ENCODE measurements around the gene PIP5K1B.

The PIP5K1B gene

GRCh38 chr9:69001921-69002320 lies 296.9 kb downstream of the PIP5K1B start:
- DNase-seq, result no peak

DNA sequence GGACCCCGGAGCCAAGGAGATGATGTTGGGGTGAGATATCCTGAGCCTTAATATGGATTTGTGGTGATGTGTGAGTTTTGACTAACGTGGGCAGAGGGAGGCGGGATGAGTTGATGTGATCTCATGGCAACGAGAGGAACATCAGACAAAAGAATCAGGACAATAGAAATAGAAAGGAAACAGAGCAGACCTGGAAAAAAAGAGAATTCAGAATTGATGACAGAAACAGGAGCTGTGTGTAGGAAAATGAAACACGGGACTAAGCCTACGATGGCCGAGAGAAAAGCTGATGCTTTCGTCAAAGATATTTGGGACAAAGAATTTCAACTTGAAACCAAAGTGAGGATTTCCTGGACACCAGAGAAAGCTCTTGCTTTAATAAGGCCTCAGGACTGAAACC lies 298.0 kb downstream of the PIP5K1B start:
- no peak for DNase-seq

DNA sequence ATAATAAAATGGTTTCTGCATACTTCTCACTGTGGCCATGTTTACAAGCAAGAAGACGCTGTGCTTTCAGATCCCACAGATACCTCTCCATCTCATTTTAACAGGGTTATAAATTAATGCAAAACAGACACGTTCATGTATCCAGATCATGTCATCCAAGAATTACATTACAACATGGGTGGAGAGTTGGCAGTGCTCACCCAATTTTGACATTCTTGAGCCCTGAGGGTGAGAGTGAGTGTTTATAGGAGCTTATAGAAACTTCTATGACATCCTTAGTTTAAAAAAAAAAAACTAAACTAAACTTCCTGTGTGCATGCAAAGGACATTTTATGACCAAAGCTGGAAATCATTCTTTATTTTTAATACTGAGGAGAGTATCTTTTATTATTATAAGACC lies 299.8 kb downstream of the PIP5K1B start:
- no peak for DNase-seq

DNA sequence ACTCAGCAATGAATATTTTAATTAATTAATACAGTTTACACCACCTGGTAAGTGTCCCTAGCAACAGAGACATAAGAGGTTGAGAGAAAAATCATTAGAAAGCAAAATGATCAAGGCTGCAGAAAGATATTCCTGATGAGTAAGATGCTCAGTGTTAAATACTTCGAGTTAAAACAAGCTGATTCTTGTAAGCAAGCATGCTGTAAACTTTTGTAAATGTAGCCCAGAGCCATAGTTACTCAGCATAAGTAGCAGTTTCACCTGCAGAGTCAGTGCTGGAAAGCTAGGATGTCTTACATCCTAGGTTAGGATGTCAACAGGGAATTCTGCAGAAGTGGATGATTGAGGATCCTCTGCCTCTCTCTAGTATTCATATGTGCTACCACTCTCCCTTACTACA lies 304.7 kb downstream of the PIP5K1B start:
- no peak for DNase-seq

DNA sequence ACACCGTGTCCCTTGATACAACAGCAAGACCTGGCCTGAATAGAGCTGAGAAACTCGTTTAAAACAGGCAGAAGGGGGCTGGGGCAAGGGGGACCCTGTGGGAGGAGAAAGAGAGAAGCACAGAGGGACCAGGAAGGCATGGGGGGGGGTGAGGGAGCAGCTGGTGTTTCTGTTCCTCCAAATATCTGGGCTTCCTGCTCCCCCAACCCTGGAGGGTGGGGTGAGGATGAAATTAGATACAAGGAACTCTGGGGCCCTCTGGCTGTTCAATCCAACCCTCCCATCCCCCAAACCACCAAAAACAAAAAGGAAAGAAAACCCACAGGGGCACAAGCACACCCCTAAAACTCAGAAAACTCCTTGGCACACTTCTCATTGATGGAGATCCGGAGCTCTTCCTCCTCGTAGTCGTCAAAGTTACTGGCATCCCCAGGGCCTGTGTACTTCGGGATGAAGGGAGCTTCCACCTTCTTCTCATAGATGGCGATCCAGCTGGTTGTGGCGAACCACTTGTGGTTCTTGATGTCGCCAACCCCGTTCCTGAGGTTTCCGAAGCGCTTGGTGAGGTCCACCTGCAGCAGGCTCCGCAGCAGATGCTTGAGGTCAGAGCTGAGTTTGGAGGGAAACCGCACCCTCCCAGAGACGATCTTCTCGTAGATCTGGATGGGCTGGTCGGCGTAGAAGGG lies 307.8 kb downstream of the PIP5K1B start:
- no peak for DNase-seq

DNA sequence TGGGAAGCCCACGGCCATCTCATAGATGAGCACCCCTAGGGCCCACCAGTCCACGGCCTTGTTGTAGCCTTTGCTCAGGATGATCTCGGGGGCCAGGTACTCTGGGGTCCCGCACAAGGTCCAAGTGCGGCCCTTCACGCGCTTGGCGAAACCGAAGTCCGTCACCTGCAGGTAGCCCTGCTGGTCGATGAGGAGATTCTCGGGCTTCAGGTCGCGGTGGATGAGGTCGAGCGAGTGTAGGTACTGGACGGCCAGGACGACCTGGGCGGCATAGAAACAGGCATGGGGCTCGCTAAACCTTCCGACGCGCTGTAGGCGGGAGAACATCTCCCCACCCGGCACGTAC lies 308.3 kb downstream of the PIP5K1B start:
- DNase-seq, result no peak

DNA sequence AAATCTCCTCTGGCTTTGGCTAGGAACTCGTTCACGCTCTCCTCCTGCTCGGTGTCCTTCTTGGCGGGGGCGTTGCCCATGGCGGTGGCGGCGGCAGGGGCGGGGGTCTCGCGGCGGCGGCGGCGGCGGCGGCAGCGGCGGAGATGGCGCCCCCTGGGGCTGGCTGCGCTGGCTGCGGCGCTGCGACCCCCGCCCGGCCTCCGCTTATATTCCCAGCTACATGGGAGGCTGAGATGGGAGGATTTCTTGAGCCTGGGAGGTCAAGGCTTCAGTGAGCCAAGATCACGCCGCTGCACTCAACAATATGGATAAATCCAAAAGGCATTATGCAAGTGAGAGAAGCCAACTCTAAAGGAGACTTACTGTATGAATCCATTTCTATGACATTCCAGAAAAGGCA lies 309.0 kb downstream of the PIP5K1B start, which contains the start of gene PRKACG:
Gene PRKACG, minus strand, starts transcription at position 101 of the 400 bp plus-strand sequence. Its CDS starts 21 bp downstream, at position 80.
- no peak for DNase-seq

- no peak for DNase-seq
Observed at GRCh38 chr9:69016191-69017096, 311.4 kb downstream of the PIP5K1B start.

DNA sequence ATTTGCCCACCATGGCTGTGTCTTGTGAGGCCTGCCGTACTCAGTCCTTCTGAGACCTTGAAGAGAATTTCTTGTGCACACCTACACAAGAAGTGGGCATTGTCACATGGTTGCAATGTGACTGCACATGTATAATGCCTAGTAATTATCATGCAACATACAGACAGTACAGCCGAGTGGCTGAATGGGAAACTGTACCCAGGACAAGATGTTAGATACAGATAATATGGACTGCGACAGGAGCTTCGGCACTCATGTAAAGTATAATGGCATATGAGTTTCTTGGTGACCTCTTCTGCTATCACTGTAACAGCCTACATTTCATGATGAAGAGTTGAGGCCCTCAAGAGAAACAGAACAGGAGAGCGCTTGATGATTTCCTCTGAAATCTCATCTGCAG lies 313.7 kb downstream of the PIP5K1B start:
- DNase-seq, result no peak

DNA sequence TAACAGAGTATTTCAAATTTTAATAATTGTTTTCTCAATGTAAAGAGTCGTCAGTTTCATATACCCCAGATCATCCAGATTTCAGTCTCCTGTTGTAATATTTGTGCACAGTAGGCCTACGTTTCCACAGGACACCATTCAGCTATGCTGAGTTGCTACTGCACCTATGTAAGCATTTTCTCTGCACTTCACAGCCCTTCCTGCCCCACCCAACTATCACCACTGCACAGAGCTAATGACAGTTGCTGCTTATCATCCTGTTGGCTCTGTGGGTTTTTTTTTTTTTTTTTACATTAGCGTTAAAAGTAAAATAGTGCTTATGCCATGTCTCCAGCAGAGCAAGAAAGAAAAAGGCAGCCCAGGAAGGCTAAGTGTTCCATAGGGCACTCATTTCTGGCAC lies 314.8 kb downstream of the PIP5K1B start:
- DNase-seq, result no peak

GRCh38 chr9:69020301-69021145 lies 315.5 kb downstream of the PIP5K1B start:
- no peak for DNase-seq

- no peak for DNase-seq
Observed at GRCh38 chr9:69023650-69024049, 318.6 kb downstream of the PIP5K1B start.

- DNase-seq, result peak; percentile 26
Observed at GRCh38 chr9:69027355-69028097, 322.5 kb downstream of the PIP5K1B start.

- DNase-seq, result no peak
Observed at GRCh38 chr9:69028754-69029153, 323.7 kb downstream of the PIP5K1B start.

DNA sequence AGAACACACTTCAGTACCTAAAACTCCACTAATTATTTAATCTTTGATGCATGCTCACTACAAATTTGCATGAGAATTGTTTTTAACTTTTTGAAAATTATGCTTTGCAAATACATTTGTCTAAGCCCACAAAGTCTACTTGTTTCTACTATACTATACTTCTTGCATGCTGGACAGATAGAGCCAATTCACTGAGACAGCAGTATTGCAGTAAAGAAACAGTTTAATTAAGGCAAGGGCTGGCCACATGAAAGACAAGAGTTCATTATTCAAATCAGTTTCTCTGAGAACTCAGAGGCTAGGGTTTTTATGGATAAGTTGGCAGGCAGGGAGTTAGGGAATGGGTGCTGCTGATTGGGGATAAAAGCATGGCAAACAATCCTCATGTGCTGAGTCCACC lies 324.5 kb downstream of the PIP5K1B start:
- no peak for DNase-seq

- no peak for DNase-seq
Observed at GRCh38 chr9:69030851-69031645, 326.0 kb downstream of the PIP5K1B start.

DNA sequence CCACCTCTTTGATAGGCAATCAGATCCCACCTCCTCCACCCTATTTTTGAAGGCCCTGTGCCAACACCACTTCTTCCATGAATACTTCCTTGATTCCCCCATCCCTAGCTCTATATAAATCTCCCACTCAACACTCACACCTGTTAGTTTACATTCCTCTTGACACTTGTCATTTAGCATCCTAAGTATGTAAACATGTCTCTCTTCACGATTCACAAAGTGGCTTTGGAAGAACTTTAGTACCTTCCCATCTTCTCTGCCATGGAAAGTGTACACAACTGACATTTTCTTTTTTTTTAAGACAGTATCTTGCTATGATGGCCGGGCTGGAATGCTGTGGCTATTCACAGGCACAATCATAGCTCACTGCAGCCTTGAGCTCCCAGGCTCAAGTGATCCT lies 329.0 kb downstream of the PIP5K1B start:
- DNase-seq, result no peak

DNA sequence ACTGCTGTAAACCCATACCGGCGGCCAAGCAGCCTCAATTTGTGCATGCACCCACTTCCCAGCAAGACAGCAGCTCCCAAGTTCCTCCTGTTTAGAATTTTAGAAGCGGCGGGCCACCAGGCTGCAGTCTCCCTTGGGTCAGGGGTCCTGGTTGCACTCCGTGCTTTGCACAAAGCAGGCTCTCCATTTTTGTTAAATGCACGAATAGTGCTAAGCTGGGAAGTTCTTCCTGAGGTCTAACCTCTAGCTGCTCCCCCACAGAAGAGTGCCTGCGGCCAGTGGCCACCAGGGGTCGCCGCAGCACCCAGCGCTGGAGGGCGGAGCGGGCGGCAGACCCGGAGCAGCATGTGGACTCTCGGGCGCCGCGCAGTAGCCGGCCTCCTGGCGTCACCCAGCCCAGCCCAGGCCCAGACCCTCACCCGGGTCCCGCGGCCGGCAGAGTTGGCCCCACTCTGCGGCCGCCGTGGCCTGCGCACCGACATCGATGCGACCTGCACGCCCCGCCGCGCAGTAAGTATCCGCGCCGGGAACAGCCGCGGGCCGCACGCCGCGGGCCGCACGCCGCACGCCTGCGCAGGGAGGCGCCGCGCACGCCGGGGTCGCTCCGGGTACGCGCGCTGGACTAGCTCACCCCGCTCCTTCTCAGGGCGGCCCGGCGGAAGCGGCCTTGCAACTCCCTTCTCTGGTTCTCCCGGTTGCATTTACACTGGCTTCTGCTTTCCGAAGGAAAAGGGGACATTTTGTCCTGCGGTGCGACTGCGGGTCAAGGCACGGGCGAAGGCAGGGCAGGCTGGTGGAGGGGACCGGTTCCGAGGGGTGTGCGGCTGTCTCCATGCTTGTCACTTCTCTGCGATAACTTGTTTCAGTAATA lies 330.6 kb downstream of the PIP5K1B start, which contains the start of gene FXN:
Gene FXN, plus strand, starts transcription at position 315 of the 871 bp plus-strand sequence. Its CDS starts 31 bp downstream, at position 346.
- DNase-seq, result peak; percentile 34

GRCh38 chr9:69036309-69036708 lies 331.3 kb downstream of the PIP5K1B start:
- no peak for DNase-seq

- no peak for DNase-seq
Observed at GRCh38 chr9:69036799-69037198, 331.8 kb downstream of the PIP5K1B start.

GRCh38 chr9:69040646-69041045 lies 335.6 kb downstream of the PIP5K1B start:
- DNase-seq, result no peak
